B cell (primary cell): ENCODE data around the gene MUC20. TPM values are rescaled to one million over a fixed set of nuclear protein-coding genes. Genes with fewer than 3 reads are reported as not detected.

ENCODE experiments used
- ATAC-seq: fragments of 200-7000 bp; cut with Tn5 transposase; one replicate; pipeline ENCODE4 v1.10.0; 2021; ENCODE audit warnings: low read depth, mild to moderate bottlenecking, moderate number of reproducible peaks, moderate library complexity
- CTCF ChIA-PET: fragments of 350-600 bp; sonication (Branson Sonifier 250); formaldehyde crosslinking; loops from one replicate; lab custom pipeline; 2021; ENCODE audit warnings: antibody characterized with exemption, inconsistent platforms; lab: Charles Lee
- POLR2A ChIA-PET: fragments of 350-600 bp; sonication (Branson Sonifier 250); formaldehyde crosslinking; loops from one replicate; lab custom pipeline; 2021; ENCODE audit warnings: antibody characterized with exemption; lab: Charles Lee
- DNase-seq: peaks from one replicate; pipeline ENCODE4 v3.0.0; 2013
- H2AFZ ChIP-seq: 2 replicates; pipeline ENCODE4 v1.6.1; 2012; ENCODE audit warnings: mild to moderate bottlenecking, low read depth, low read length; ENCODE audit not compliant: insufficient read depth, poor library complexity, severe bottlenecking
- H3K27ac ChIP-seq, 2 donors: 1 replicate in 1 of 2; 2 replicates in 1 of 2; pipeline ENCODE4 v1.5.1; 2012 to 2013; ENCODE audit warnings: low read length in 2 of 2, mild to moderate bottlenecking in 2 of 2, moderate library complexity in 1 of 2
- H3K27me3 ChIP-seq, 4 experiments: fragments of 200-600 bp in 1 of 4; sonication (generic) in 1 of 4; replicated peaks in 1 of 4; 1 replicate in 2 of 4; 2 replicates in 2 of 4; pipeline versions ENCODE4 v1.6.1 to v1.7.0; 2013 to 2016; ENCODE audit warnings: low read length in 3 of 4, mild to moderate bottlenecking in 2 of 4, mixed read lengths in 1 of 4, moderate library complexity in 1 of 4; ENCODE audit not compliant: insufficient read depth in 4 of 4, control insufficient read depth in 3 of 4; ENCODE audit errors: control extremely low read depth in 1 of 4
- H3K36me3 ChIP-seq, 2 experiments: replicated peaks in 1 of 2; 1 replicate in 1 of 2; 2 replicates in 1 of 2; pipeline versions ENCODE4 v1.6.1 to v1.7.1; 2013; ENCODE audit warnings: low read length in 1 of 2; ENCODE audit not compliant: insufficient read depth in 2 of 2, control insufficient read depth in 1 of 2; ENCODE audit errors: control extremely low read depth in 1 of 2, extremely low read depth in 1 of 2
- H3K4me1 ChIP-seq, 2 donors: fragments of 200-600 bp in 1 of 2; sonication (generic) in 1 of 2; 1 replicate in 1 of 2; 2 replicates in 1 of 2; pipeline versions ENCODE4 v1.5.1 to v1.6.1; 2013 to 2017; ENCODE audit warnings: low read length in 2 of 2; ENCODE audit not compliant: control insufficient read depth in 2 of 2, insufficient read depth in 2 of 2
- H3K4me2 ChIP-seq: replicated peaks from 2 replicates; pipeline ENCODE3; 2012; ENCODE audit warnings: mild to moderate bottlenecking, low read depth, low read length; ENCODE audit not compliant: poor library complexity, severe bottlenecking
- H3K4me3 ChIP-seq, 5 experiments: fragments of 200-600 bp in 1 of 5; sonication (generic) in 1 of 5; 1 replicate in 3 of 5; 2 replicates in 2 of 5; pipeline versions ENCODE4 v1.5.1 to v1.7.0; 2011 to 2016; ENCODE audit warnings: low read length in 4 of 5, mild to moderate bottlenecking in 4 of 5, low read depth in 2 of 5, control low read depth in 1 of 5, moderate library complexity in 1 of 5; ENCODE audit not compliant: insufficient read depth in 1 of 5; ENCODE audit errors: control extremely low read depth in 1 of 5, extremely low read depth in 1 of 5
- H3K79me2 ChIP-seq: fragments of 200-600 bp; sonication (generic); one replicate; pipeline ENCODE4 v1.6.0; 2016; ENCODE audit warnings: low read length; ENCODE audit not compliant: control insufficient read depth, insufficient read depth
- H3K9ac ChIP-seq: fragments of 200-600 bp; sonication (generic); 2 replicates; pipeline ENCODE4 v1.6.1; 2017; ENCODE audit warnings: mild to moderate bottlenecking, low read length, moderate library complexity
- H3K9me3 ChIP-seq, 3 donors: one replicate each; pipeline versions ENCODE4 v1.6.1 to v1.7.1; 2013; ENCODE audit warnings: low read length in 2 of 3; ENCODE audit not compliant: control insufficient read depth in 2 of 3, insufficient read depth in 1 of 3; ENCODE audit errors: control extremely low read depth in 1 of 3
- H4K20me1 ChIP-seq: 2 replicates; pipeline ENCODE4 v1.6.0; 2012; ENCODE audit warnings: mild to moderate bottlenecking, low read length; ENCODE audit not compliant: insufficient read depth, control insufficient read depth, poor library complexity, severe bottlenecking
- H3K27ac Mint-ChIP-seq: one replicate; pipeline ENCODE4 v1.8.0; 2021; ENCODE audit warnings: mixed read lengths
- H3K27me3 Mint-ChIP-seq: one replicate; pipeline ENCODE4 v1.8.0; 2021; ENCODE audit warnings: mixed read lengths
- H3K4me1 Mint-ChIP-seq: one replicate; pipeline ENCODE4 v1.8.0; 2021; ENCODE audit warnings: mixed read lengths
- H3K4me3 Mint-ChIP-seq: one replicate; pipeline ENCODE4 v1.8.0; 2021; ENCODE audit warnings: mixed read lengths
- H3K9me3 Mint-ChIP-seq: one replicate; pipeline ENCODE4 v1.8.0; 2022; ENCODE audit warnings: mixed read lengths; ENCODE audit not compliant: insufficient read depth
- EZH2 ChIP-seq: IDR thresholded peaks from 2 replicates; pipeline ENCODE4 v1.6.1; 2012; ENCODE audit warnings: borderline replicate concordance, low read depth, mild to moderate bottlenecking, moderate library complexity, low read length; ENCODE audit not compliant: insufficient read depth, poor library complexity, severe bottlenecking
- WGBS: methylation state at CpG from one replicate; pipeline ENCODE4 v1.1.5; 2013; ENCODE audit warnings: missing lambda C conversion rate; ENCODE audit not compliant: insufficient coverage; 5-methylcytosine and 5-hydroxymethylcytosine counted together
- intact Hi-C: fragments of 100-400 bp; cut with micrococcal nuclease; formaldehyde crosslinking; loops from one replicate; pipeline ENCODE4 v1.10.0; 2022
- polyA plus RNA-seq: library from polyadenylated mRNA; depleted of rRNA; stranded (reverse); fragments of >200 nt; gene quantifications from 2 replicates; pipeline ENCODE4 v1.2.3, GENCODE V29; 2012
- total RNA-seq, 2 donors: library from RNA; stranded (reverse); fragments of 120-200 nt in 1 of 2; gene quantifications; 1 replicate in 1 of 2; 2 replicates in 1 of 2; pipeline versions ENCODE4 v1.2.3 to v1.2.4, GENCODE V29; 2013 to 2022
- TF ChIP-seq, protein P1 (sequence below): fragments of 200-600 bp; IDR thresholded peaks from one replicate; pipeline ENCODE4 v1.8.0; 2022; ENCODE audit warnings: antibody characterized with exemption, mild to moderate bottlenecking

Gene MUC20
- total and polyA plus RNA-seq, 2 donors (not counting 1 experiment from before 2014, with no cell fraction given) = 11.0 to 15.6 TPM

DNA sequence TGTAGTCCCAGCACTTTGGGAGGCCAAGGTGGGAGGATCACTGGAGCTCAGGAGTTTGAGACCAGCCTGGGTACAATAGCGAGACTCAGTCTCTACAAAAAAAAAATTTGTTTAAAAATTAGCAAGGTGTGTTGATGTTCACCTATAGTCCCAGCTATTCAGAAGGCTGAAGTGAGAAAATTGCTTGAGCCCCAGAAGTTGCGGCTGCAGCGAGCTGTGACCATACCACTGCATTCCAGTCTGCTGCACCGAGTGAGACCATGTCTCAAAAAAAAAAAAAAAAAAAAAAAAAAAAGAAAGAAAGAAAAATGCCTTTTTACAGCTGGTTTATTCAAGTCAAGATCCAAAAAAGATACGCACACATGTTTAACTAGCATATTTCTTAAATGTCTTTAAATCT lies 17.0 kb upstream of the MUC20 start:
- H3K9ac ChIP-seq = no peak overlapping the region
- H4K20me1 ChIP-seq = no peaks in the 10 kb centered on the region
- 93% methylated on average over 4 of the region's 5 CpGs for WGBS
- H3K27me3 ChIP-seq = no peaks in the 10 kb centered on the region
- no peaks in the 10 kb centered on the region for H3K79me2 ChIP-seq
- H3K4me1 Mint-ChIP-seq = no peaks in the 10 kb centered on the region
- no peak for TF ChIP-seq EZH2
- TF ChIP-seq, protein P1, sequence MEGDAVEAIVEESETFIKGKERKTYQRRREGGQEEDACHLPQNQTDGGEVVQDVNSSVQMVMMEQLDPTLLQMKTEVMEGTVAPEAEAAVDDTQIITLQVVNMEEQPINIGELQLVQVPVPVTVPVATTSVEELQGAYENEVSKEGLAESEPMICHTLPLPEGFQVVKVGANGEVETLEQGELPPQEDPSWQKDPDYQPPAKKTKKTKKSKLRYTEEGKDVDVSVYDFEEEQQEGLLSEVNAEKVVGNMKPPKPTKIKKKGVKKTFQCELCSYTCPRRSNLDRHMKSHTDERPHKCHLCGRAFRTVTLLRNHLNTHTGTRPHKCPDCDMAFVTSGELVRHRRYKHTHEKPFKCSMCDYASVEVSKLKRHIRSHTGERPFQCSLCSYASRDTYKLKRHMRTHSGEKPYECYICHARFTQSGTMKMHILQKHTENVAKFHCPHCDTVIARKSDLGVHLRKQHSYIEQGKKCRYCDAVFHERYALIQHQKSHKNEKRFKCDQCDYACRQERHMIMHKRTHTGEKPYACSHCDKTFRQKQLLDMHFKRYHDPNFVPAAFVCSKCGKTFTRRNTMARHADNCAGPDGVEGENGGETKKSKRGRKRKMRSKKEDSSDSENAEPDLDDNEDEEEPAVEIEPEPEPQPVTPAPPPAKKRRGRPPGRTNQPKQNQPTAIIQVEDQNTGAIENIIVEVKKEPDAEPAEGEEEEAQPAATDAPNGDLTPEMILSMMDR = no peak
- ChIA-PET CTCF (interaction anchor here (0.6 to 1.5 kb wide), 3 partner anchors 11 to 147 kb away, joined by 3 to 6 read pairs (median 5); no protein-coding TSS in a partner anchor), POLR2A (interaction anchor here (0.6 kb wide), 1 partner anchor 84 kb away, joined by 3 read pairs; no protein-coding TSS in a partner anchor)
- DNase-seq = no peak
- H2AFZ ChIP-seq = no peak overlapping the region
- peaks cover 0 to 7% of the 10 kb centered on the region in 2 experiments for H3K36me3 ChIP-seq
- H3K9me3 ChIP-seq = no peaks in the 10 kb centered on the region
- H3K4me3 Mint-ChIP-seq = no peak overlapping the region
- H3K4me2 ChIP-seq = no peak overlapping the region
- H3K27ac Mint-ChIP-seq = no peak overlapping the region
- no peaks in the 10 kb centered on the region for H3K4me1 ChIP-seq
- no peaks in the 10 kb centered on the region for H3K27me3 Mint-ChIP-seq
- no peak for ATAC-seq
- H3K27ac ChIP-seq = no peak overlapping the region
- H3K4me3 ChIP-seq = no peak overlapping the region
- intact Hi-C loops = loop anchor here (10.0 kb wide), 1 partner anchor 59 kb away; no protein-coding TSS in a partner anchor
- H3K9me3 Mint-ChIP-seq = no peaks in the 10 kb centered on the region

DNA sequence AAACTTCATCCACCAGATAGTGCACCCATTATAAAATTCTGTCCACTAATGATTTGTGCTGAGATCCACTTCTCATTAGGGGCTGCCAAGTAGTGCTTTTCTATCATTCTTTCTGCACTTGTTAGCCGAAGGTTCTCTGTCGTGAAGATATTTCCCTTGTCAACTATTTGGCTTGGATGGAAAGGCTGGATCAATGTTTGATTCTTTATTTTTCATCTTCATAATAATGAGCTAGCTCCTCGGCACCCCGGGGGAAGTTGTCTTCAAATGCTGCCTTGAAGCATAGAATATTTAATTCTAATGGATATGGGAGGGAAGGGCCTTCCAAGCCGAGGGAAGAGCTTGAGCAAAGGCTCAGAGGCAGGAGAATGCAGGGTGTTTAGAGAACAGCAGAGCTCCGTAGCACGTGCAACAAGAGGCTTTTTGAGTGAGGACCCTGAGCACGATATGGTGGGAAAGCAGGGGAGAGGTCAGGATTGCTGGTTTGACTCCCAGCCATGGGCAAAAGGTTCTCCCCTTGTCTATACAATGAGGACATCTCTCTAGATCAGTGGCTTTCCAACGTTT lies 16.3 kb upstream of the MUC20 start:
- no peak overlapping the region for H3K9ac ChIP-seq
- no peak overlapping the region for H3K4me3 ChIP-seq
- ChIA-PET CTCF (interaction anchor here (0.7 to 1.0 kb wide), 2 partner anchors 12 to 146 kb away, joined by 4 to 5 read pairs; no protein-coding TSS in a partner anchor), POLR2A (interaction anchor here (0.6 kb wide), 1 partner anchor 85 kb away, joined by 3 read pairs; no protein-coding TSS in a partner anchor)
- no peak for DNase-seq
- H3K27ac ChIP-seq = no peak overlapping the region
- Mint-ChIP-seq H3K4me1 (no peaks in the 10 kb centered on the region), H3K27ac (no peak overlapping the region), H3K4me3 (no peak overlapping the region), H3K9me3 (no peaks in the 10 kb centered on the region), H3K27me3 (no peaks in the 10 kb centered on the region)
- peaks cover 0 to 5% of the 10 kb centered on the region in 2 experiments for H3K36me3 ChIP-seq
- no peak for ATAC-seq
- 86% methylated on average over 7 of the region's 9 CpGs for WGBS
- no peaks in the 10 kb centered on the region for H3K27me3 ChIP-seq
- no peaks in the 10 kb centered on the region for H4K20me1 ChIP-seq
- H3K4me2 ChIP-seq = no peak overlapping the region
- intact Hi-C loops = loop anchor here (10.0 kb wide), 1 partner anchor 60 kb away; no protein-coding TSS in a partner anchor
- TF ChIP-seq, protein P1 = no peak
- TF ChIP-seq EZH2 = no peak
- H2AFZ ChIP-seq = no peak overlapping the region
- H3K9me3 ChIP-seq = no peaks in the 10 kb centered on the region
- H3K79me2 ChIP-seq = no peaks in the 10 kb centered on the region
- no peaks in the 10 kb centered on the region for H3K4me1 ChIP-seq
